Neural cell (in vitro differentiated cells): ENCODE results near the gene DGKA. TPM values are rescaled to one million over a fixed set of nuclear protein-coding genes. Genes with fewer than 3 reads are reported as not detected.

ENCODE experiments used
- H2AFZ ChIP-seq: fragments of 200-600, 300-800 bp; sonication (generic), shearing (Covaris generic); 2 replicates; pipeline ENCODE4 v1.6.0; 2014; ENCODE audit warnings: low read depth, mild to moderate bottlenecking, antibody characterized with exemption, low read length, moderate library complexity
- H3F3A ChIP-seq: fragments of 200-600 bp; shearing (Covaris generic); 2 replicates; pipeline ENCODE4 v1.6.1; 2016; ENCODE audit warnings: mild to moderate bottlenecking, moderate library complexity, mixed read lengths, antibody characterized with exemption, low read length; ENCODE audit not compliant: insufficient read depth, poor library complexity, severe bottlenecking
- H3K27ac ChIP-seq: fragments of 200-600, 300-800 bp; sonication (generic), shearing (Covaris generic); 2 replicates; pipeline ENCODE4 v1.5.1; 2014; ENCODE audit warnings: mild to moderate bottlenecking, low read length, moderate library complexity
- H3K27me3 ChIP-seq: fragments of 300-800, 200-600 bp; sonication (generic), shearing (Covaris generic); 2 replicates; pipeline ENCODE4 v1.6.0; 2014; ENCODE audit warnings: mild to moderate bottlenecking, low read depth, low read length, moderate library complexity; ENCODE audit not compliant: insufficient read depth
- H3K36me3 ChIP-seq: fragments of 300-800, 200-600 bp; sonication (generic), shearing (Covaris generic); 2 replicates; pipeline ENCODE4 v1.5.1; 2014; ENCODE audit warnings: mild to moderate bottlenecking, antibody characterized with exemption, low read length, moderate library complexity; ENCODE audit not compliant: insufficient read depth
- H3K4me2 ChIP-seq: fragments of 300-800, 200-600 bp; sonication (generic), shearing (Covaris generic); 2 replicates; pipeline ENCODE4 v1.6.0; 2014; ENCODE audit warnings: mild to moderate bottlenecking, low read length
- H3K4me3 ChIP-seq: fragments of 300-800, 200-600 bp; sonication (generic), shearing (Covaris generic); 2 replicates; pipeline ENCODE4 v1.5.1; 2014; ENCODE audit warnings: mild to moderate bottlenecking, low read length, moderate library complexity
- H3K79me2 ChIP-seq: fragments of 200-600 bp; shearing (Covaris generic); replicated peaks from 2 replicates; pipeline ENCODE4 v1.6.0; 2014; ENCODE audit warnings: mild to moderate bottlenecking, low read length, moderate library complexity; ENCODE audit not compliant: insufficient read depth
- H3K9ac ChIP-seq: fragments of 300-800, 200-600 bp; sonication (generic), shearing (Covaris generic); 2 replicates; pipeline ENCODE4 v1.6.1; 2016; ENCODE audit warnings: mild to moderate bottlenecking, low read length, mixed read lengths
- H3K9me2 ChIP-seq: fragments of 200-600 bp; shearing (Covaris generic); 2 replicates; pipeline ENCODE4 v1.6.1; 2016; ENCODE audit warnings: mild to moderate bottlenecking, low read length, mixed read lengths; ENCODE audit not compliant: insufficient read depth
- H3K9me3 ChIP-seq: fragments of 200-600, 300-800 bp; sonication (generic), shearing (Covaris generic); 2 replicates; pipeline ENCODE4 v1.6.1; 2016; ENCODE audit warnings: mild to moderate bottlenecking, mixed run types, low read length, moderate library complexity, mixed read lengths
- H4K20me1 ChIP-seq: fragments of 200-600 bp; shearing (Covaris generic); 2 replicates; pipeline ENCODE4 v1.6.1; 2016; ENCODE audit warnings: mild to moderate bottlenecking, mixed run types; ENCODE audit not compliant: insufficient read depth
- CTCF ChIP-seq: fragments of 450-650 bp; IDR thresholded peaks from 2 replicates; pipeline ENCODE4 v1.5.1; 2014; ENCODE audit warnings: antibody characterized with exemption, mild to moderate bottlenecking, moderate library complexity; ENCODE audit not compliant: poor library complexity, severe bottlenecking
- EP300 ChIP-seq: fragments of 450-650 bp; conservative IDR thresholded peaks from 2 replicates; pipeline ENCODE4 v1.6.1; 2014; ENCODE audit warnings: antibody characterized with exemption, mild to moderate bottlenecking, moderate library complexity; ENCODE audit not compliant: poor library complexity, severe bottlenecking
- EZH2 ChIP-seq: fragments of 200-600, 300-800 bp; shearing (Covaris generic), sonication (generic); IDR thresholded peaks from 2 replicates; pipeline ENCODE4 v1.6.1; 2014; ENCODE audit warnings: antibody characterized with exemption, low read length, borderline replicate concordance, mild to moderate bottlenecking; ENCODE audit not compliant: insufficient read depth, poor library complexity, severe bottlenecking
- MXI1 ChIP-seq: fragments of 450-650 bp; conservative IDR thresholded peaks from 2 replicates; pipeline ENCODE4 v1.6.1; 2014; ENCODE audit warnings: antibody characterized with exemption, mild to moderate bottlenecking; ENCODE audit not compliant: poor library complexity, severe bottlenecking
- POLR2AphosphoS5 ChIP-seq: IDR thresholded peaks from 2 replicates; pipeline ENCODE4 v1.6.1; 2012
- RAD21 ChIP-seq: fragments of 450-650 bp; conservative IDR thresholded peaks from 2 replicates; pipeline ENCODE4 v1.6.1; 2014; ENCODE audit warnings: antibody characterized with exemption, mild to moderate bottlenecking, moderate library complexity
- SMC3 ChIP-seq: fragments of 450-650 bp; conservative IDR thresholded peaks from 2 replicates; pipeline ENCODE4 v1.6.1; 2014; ENCODE audit warnings: antibody characterized with exemption, mild to moderate bottlenecking, moderate library complexity; ENCODE audit not compliant: poor library complexity
- TAF1 ChIP-seq: IDR thresholded peaks from 2 replicates; pipeline ENCODE4 v1.6.1; 2012; ENCODE audit warnings: low read depth
- polyA plus RNA-seq: library from polyadenylated mRNA; depleted of rRNA; stranded (reverse); fragments of >200 nt; gene quantifications from 2 replicates; pipeline ENCODE4 v1.2.3, GENCODE V29; 2014
- TF ChIP-seq, protein P1 (sequence below): IDR thresholded peaks from 2 replicates; pipeline ENCODE4 v1.6.1; 2012; ENCODE audit warnings: borderline replicate concordance

Gene DGKA
- polyA plus RNA-seq, 1 donor from 2014 or later, result 1.1 TPM

DNA sequence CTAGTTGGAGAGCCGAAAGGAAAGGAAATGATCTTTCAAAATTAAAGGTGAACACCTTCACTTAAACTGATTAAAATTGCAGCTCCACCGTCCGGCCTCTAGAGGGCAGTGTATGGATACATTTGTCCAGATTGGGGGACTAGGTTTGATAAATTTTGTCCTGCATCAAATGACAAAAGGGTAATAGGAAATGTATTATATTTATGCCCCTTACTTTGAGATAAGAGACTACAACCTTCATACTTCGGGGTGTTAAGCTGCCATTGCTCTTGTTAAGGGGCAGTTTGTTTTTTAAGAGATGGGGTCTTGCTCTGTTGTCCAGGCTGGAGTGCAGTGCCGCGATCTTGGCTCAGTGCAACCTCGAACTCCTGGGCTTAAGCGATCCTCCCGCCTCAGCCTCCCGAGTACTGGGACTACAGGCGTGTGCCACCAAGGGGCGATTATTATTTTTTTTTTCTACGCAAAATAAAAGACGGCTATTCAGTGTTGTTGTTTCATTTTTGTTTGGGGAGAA lies 65.3 kb downstream of the DGKA start:
- Histone ChIP-seq H3K9me3 (no peaks in the 10 kb centered on the region), H3K4me3 (peak overlapping the region; percentile 80), H4K20me1 (no peaks in the 10 kb centered on the region), H3K79me2 (peaks cover 4% of the 10 kb centered on the region), H3K9ac (peak overlapping the region; percentile 75), H3K27ac (peak overlapping the region; percentile 70), H3K9me2 (no peaks in the 10 kb centered on the region), H3K36me3 (no peaks in the 10 kb centered on the region), H3K4me2 (peak overlapping the region; percentile 1), H2AFZ (no peak overlapping the region), H3F3A (no peaks in the 10 kb centered on the region), H3K27me3 (no peaks in the 10 kb centered on the region)
- TF ChIP-seq MXI1 (no peak), RAD21 (peak; percentile 80), TAF1 (no peak), EZH2 (no peak), SMC3 (peak; percentile 77), EP300 (no peak), CTCF (peak; percentile 88), POLR2AphosphoS5 (no peak)
- TF ChIP-seq, protein P1, sequence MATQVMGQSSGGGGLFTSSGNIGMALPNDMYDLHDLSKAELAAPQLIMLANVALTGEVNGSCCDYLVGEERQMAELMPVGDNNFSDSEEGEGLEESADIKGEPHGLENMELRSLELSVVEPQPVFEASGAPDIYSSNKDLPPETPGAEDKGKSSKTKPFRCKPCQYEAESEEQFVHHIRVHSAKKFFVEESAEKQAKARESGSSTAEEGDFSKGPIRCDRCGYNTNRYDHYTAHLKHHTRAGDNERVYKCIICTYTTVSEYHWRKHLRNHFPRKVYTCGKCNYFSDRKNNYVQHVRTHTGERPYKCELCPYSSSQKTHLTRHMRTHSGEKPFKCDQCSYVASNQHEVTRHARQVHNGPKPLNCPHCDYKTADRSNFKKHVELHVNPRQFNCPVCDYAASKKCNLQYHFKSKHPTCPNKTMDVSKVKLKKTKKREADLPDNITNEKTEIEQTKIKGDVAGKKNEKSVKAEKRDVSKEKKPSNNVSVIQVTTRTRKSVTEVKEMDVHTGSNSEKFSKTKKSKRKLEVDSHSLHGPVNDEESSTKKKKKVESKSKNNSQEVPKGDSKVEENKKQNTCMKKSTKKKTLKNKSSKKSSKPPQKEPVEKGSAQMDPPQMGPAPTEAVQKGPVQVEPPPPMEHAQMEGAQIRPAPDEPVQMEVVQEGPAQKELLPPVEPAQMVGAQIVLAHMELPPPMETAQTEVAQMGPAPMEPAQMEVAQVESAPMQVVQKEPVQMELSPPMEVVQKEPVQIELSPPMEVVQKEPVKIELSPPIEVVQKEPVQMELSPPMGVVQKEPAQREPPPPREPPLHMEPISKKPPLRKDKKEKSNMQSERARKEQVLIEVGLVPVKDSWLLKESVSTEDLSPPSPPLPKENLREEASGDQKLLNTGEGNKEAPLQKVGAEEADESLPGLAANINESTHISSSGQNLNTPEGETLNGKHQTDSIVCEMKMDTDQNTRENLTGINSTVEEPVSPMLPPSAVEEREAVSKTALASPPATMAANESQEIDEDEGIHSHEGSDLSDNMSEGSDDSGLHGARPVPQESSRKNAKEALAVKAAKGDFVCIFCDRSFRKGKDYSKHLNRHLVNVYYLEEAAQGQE, result no peak

DNA sequence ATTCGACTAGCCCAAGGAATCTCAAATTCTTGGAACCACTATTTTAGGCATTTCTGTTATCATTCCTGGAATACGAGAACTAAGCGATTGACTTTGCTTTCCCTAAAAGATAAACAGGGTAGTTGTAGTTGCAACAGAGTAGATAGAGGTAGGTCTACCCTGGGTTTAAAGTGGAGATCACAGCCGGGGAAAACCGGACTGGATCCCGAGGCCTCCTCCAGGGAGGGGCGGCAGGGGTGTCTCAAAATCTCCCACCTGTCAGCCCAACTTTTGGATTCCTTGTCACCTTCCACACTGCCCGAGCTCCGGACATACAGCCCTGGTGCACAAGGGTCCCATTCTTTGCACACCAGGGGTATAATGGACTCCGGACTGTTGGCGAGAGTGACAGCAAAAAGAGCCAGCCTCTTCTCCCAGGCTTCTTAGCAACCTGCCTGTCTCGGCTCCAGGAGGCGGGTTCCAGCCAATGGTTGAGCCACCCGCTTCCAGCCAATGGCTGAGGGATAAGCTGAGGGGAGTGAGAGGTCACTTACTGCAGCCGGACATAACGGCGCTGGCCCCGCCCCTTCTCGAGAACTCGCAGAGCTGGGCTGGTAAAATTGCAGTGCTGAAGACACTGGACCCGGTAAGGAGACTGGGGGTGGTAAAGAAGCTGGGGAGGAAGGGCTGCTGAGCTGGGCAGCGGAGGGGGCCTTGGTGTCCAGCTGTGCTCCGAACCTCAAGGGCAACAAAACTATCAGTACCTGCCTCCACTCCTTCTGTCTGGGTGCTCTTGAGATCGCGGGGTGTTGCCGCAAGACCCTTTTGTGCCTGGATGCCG lies 66.0 kb downstream of the DGKA start, which contains the start of gene SUOX:
TSS of gene SUOX (plus strand) at position 562 of the 820 bp plus-strand sequence. CDS start 4,946 bp downstream, outside the sequence.
- Histone ChIP-seq H3K9me2 (no peaks in the 10 kb centered on the region), H3K27me3 (no peaks in the 10 kb centered on the region), H3K4me2 (peak within 1 kb of the TSS; percentile 68), H3K36me3 (no peaks in the 10 kb centered on the region), H3K4me3 (peak within 1 kb of the TSS; percentile 80), H4K20me1 (no peaks in the 10 kb centered on the region), H3K27ac (peak within 1 kb of the TSS; percentile 70), H3K79me2 (peaks cover 4% of the 10 kb centered on the region), H2AFZ (peak within 1 kb of the TSS; percentile 3), H3K9me3 (no peaks in the 10 kb centered on the region), H3F3A (no peaks in the 10 kb centered on the region), H3K9ac (peak within 1 kb of the TSS; percentile 75)
- TF ChIP-seq POLR2AphosphoS5 (peak; percentile 61), SMC3 (no peak), MXI1 (peak; percentile 23), RAD21 (no peak), CTCF (no peak), EZH2 (no peak), EP300 (no peak), TAF1 (peak; percentile 60)
- TF ChIP-seq, protein P1, result peak; percentile 60
